ENCODE data around the gene PSAPL1. TPM values are rescaled to one million over a fixed set of nuclear protein-coding genes. Genes with fewer than 3 reads are reported as not detected.

PSAPL1 gene
- total and polyA plus RNA-seq, 8 donors, result 0.03 to 37.5 (median 5.7) TPM; not detected in 2

GRCh38 chr4:7398788-7399439 is 35.8 kb downstream of the PSAPL1 start:
- H3K36me3 ChIP-seq, result no peaks in the 10 kb centered on the region
- H3K4me1 ChIP-seq, result peaks cover 0 to 25% (median 18%) of the 10 kb centered on the region in 4 donors
- H3K27me3 ChIP-seq, result peaks cover 0 to 34% (median 0%) of the 10 kb centered on the region in 3 donors
- WGBS, 5 donors, result 67 to 77% (median 73%) methylated on average over 8 of the region's 8 CpGs
- H3K4me3 ChIP-seq, result no peak overlapping the region
- no peaks in the 10 kb centered on the region for H3K9me3 ChIP-seq
- intact Hi-C loops (cut with DNase I; ENCODE audit: low total_unique reads), result no loop called here
- no peak overlapping the region for H3K27ac ChIP-seq
- DNase-seq, result peak in 1 of 2 donors; percentile 13
- TF ChIP-seq CTCF (IDR thresholded peaks at IDR 0.05), result no peak
- TF ChIP-seq POLR2AphosphoS5 (IDR thresholded peaks at IDR 0.05), result no peak
- no peak for TF ChIP-seq POLR2A (IDR thresholded peaks at IDR 0.05)
- TF ChIP-seq EP300 (IDR thresholded peaks at IDR 0.05), result no peak

GRCh38 chr4:7398104-7398423 is 36.7 kb downstream of the PSAPL1 start:
- WGBS, 5 donors, result 3 to 30% (median 13%) methylated on average over 5 to 6 of the region's 6 CpGs

GRCh38 chr4:7397206-7398103 is 37.3 kb downstream of the PSAPL1 start:
- TF ChIP-seq EP300 (IDR thresholded peaks at IDR 0.05) (no peak), POLR2A (IDR thresholded peaks at IDR 0.05) (no peak), CTCF (IDR thresholded peaks at IDR 0.05) (no peak), POLR2AphosphoS5 (IDR thresholded peaks at IDR 0.05) (no peak)
- H3K9me3 ChIP-seq, result no peaks in the 10 kb centered on the region
- intact Hi-C loops (cut with DNase I; ENCODE audit: low total_unique reads), result no loop called here
- 70 to 79% (median 77%) methylated on average over 18 to 24 of the region's 24 CpGs for WGBS, 5 donors
- H3K4me1 ChIP-seq, result peaks cover 0 to 18% (median 12%) of the 10 kb centered on the region in 4 donors
- no peak for DNase-seq
- no peak overlapping the region for H3K4me3 ChIP-seq
- H3K36me3 ChIP-seq, result no peaks in the 10 kb centered on the region
- H3K27me3 ChIP-seq, result peaks cover 0 to 48% (median 0%) of the 10 kb centered on the region in 3 donors
- no peak overlapping the region for H3K27ac ChIP-seq

More at GRCh38 chr4:7398104-7398423, 36.7 kb downstream of the PSAPL1 start:
- intact Hi-C loops (cut with DNase I; ENCODE audit: low total_unique reads), result no loop called here
- Histone ChIP-seq H3K36me3 (no peaks in the 10 kb centered on the region), H3K27me3 (peaks cover 0 to 42% (median 0%) of the 10 kb centered on the region in 3 donors), H3K4me1 (peaks cover 0 to 24% (median 15%) of the 10 kb centered on the region in 4 donors), H3K27ac (no peak overlapping the region), H3K4me3 (no peak overlapping the region), H3K9me3 (no peaks in the 10 kb centered on the region)
- DNase-seq, result peak in 1 of 2 donors; percentile 90
- TF ChIP-seq POLR2AphosphoS5 (IDR thresholded peaks at IDR 0.05) (no peak), POLR2A (IDR thresholded peaks at IDR 0.05) (no peak), EP300 (IDR thresholded peaks at IDR 0.05) (no peak), CTCF (IDR thresholded peaks at IDR 0.05) (no peak)

- Histone ChIP-seq H3K36me3 (no peaks in the 10 kb centered on the region), H3K27ac (no peak overlapping the region), H3K4me1 (peaks cover 0 to 15% (median 7%) of the 10 kb centered on the region in 4 donors), H3K4me3 (no peak overlapping the region), H3K9me3 (no peaks in the 10 kb centered on the region), H3K27me3 (peaks cover 0 to 59% (median 2%) of the 10 kb centered on the region in 3 donors)
- TF ChIP-seq POLR2A (IDR thresholded peaks at IDR 0.05), result no peak
- TF ChIP-seq POLR2AphosphoS5 (IDR thresholded peaks at IDR 0.05), result no peak
- TF ChIP-seq EP300 (IDR thresholded peaks at IDR 0.05), result no peak
- TF ChIP-seq CTCF (IDR thresholded peaks at IDR 0.05), result no peak
- intact Hi-C loops (cut with DNase I; ENCODE audit: low total_unique reads), result no loop called here
- WGBS, 5 donors, result 76 to 83% (median 80%) methylated on average over 14 of the region's 14 CpGs
- no peak for DNase-seq
Observed at GRCh38 chr4:7396186-7396910, 38.4 kb downstream of the PSAPL1 start.
